Activated CD8-positive, alpha-beta memory T cell treated with anti-CD3 and anti-CD28 coated beads, Interleukin-2, amount 50 U/mL, for 24 hours (primary cell): ENCODE data around the gene BBOX1.
"Not testable (repeated sequence)": the region's sequence is repeated elsewhere in the genome, so short reads cannot be mapped to it uniquely, and the experiment has no call there.

ENCODE experiments used
- DNase-seq: peaks from one replicate; pipeline ENCODE4 v3.0.0-alpha.2; 2020; ENCODE audit errors: extremely low read depth

The BBOX1 gene

GRCh38 chr11:27124514-27125264, 84.1 kb downstream of the BBOX1 start:
- no peak for DNase-seq

- no peak for DNase-seq
These were observed 89.1 kb downstream of the BBOX1 start for GRCh38 chr11:27129686-27130085.

GRCh38 chr11:27130806-27131205, 90.2 kb downstream of the BBOX1 start:
- no peak for DNase-seq

GRCh38 chr11:27135924-27136329, 95.3 kb downstream of the BBOX1 start:
- DNase-seq = not testable (repeated sequence)

GRCh38 chr11:27138716-27139115, 98.1 kb downstream of the BBOX1 start:
- DNase-seq = no peak

DNA sequence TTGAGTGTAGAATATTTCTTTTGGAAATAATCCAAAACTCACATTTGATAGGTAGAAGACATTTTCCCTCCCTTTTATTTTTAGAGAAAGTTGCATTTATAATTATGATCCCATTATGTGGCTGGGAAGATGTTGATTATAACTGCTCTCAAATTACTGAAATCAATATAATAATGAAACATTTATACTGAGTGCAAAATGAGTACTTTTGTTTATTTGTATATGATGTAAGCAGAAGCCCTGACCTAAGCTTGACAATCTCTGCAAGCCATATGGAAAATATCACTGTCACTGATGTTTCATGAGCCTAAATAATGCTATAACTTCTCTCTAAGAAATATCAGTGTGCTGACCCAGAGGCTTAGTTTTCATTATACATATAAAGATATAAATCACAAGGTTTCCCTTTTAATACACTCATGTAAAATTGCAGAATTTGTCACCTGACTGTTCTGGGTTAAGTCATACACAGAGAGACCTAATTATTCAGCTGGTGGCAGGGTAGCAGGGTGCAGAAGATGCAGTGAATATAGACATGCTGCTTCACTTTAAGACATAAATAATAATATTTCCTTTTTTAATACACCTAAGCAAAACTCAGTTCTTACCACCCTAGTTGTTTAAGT, 99.2 kb downstream of the BBOX1 start:
- DNase-seq = no peak

DNA sequence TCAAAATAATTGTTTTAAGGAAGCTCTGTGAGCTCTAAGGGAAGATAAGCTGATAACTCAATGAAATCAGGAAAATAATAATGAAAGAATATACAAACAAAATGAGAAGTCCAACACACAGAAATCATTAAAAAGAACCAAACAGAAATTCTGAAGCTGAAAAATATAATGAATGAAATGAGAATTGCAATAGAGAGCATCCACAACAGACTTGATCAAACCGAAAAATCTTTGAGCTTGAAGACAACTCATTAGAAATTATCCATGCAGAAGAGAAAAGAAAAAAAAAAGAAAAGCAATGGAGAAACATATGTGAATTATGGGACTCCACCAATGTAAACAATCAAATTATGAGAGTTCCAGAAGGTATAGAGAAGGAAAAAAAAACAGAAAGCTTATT, 101.0 kb downstream of the BBOX1 start:
- DNase-seq = no peak

- no peak for DNase-seq
These were observed 107.3 kb downstream of the BBOX1 start for GRCh38 chr11:27147916-27148315.

- no peak for DNase-seq
These were observed 107.9 kb downstream of the BBOX1 start for GRCh38 chr11:27148506-27148905.

- no peak for DNase-seq
These were observed 109.5 kb downstream of the BBOX1 start for GRCh38 chr11:27150098-27150497.

DNA sequence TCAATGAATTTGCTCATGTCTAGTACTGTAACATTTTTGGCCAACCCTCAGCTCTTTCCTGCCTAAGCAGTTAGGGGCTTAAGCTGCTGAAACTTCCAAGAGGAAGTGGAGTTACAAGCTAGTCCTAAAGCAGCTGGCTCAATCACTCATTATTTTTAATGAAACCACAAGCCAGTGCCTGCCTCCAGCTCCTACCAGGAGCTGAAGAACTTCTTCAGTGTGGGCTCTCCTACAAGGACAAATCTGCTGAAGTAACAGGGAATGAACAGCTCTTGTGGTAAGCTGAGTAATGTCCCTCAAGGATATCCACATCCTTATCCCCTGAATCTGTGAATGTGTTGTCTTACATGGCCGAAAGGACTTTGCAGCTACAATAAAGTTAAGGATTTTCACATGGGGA, 112.5 kb downstream of the BBOX1 start:
- DNase-seq = no peak

- DNase-seq = no peak
These were observed 118.1 kb downstream of the BBOX1 start for GRCh38 chr11:27158456-27159334.

DNA sequence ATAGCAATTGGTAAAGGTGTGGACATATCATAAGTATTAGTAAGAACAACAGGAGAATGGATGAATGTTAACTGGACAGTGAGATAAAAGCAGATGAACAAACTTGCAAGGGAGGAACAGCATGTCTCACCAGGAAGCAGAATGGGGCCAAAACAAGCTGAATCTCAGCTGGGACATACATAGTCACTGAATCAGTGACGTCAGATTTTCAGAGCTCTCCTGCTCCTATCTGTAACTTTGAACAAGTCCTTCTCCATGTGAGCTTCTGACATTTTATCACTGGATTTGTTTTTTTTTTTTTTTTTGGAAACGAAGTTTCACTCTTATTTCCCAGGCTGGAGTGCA, 118.7 kb downstream of the BBOX1 start:
- no peak for DNase-seq

GRCh38 chr11:27161071-27161470, 120.5 kb downstream of the BBOX1 start:
- DNase-seq = no peak

DNA sequence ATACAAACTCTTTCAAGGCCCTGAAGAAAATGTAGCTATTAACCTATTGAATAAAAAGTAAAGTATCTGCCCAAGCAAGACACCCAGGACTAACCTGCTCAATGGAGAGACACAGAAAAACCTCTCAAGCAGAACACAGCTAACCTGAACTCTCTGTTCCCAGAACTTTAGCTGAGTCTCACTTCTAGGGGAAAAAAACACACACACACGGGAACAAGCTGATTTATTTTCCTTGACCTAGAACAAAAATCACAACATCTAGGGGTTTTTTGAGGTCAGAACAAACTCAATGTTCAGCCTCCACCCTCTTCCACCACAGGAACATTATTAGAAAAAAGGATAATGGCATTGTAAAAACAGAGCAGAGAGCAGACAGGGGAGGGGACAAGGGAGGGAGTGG, 121.6 kb downstream of the BBOX1 start:
- DNase-seq = no peak

DNA sequence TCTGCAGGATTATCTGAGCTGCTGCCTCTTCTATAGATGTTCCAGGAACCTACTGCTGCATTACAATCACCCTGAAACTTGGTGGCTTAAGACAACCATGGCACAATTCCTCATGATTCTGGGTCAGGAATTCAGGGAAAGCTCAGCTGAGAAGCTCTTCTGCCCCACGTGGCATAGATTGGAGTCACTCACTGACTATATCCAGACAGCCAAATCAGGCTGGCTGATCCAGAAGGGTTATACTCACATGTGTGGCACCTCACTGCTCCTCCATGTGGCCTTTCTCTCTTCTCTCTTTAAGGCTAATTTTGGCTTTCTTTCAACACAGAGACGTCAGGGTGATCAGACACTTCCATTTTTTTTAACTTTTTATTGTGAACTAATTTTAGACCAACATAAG, 125.5 kb downstream of the BBOX1 start:
- DNase-seq = no peak

DNA sequence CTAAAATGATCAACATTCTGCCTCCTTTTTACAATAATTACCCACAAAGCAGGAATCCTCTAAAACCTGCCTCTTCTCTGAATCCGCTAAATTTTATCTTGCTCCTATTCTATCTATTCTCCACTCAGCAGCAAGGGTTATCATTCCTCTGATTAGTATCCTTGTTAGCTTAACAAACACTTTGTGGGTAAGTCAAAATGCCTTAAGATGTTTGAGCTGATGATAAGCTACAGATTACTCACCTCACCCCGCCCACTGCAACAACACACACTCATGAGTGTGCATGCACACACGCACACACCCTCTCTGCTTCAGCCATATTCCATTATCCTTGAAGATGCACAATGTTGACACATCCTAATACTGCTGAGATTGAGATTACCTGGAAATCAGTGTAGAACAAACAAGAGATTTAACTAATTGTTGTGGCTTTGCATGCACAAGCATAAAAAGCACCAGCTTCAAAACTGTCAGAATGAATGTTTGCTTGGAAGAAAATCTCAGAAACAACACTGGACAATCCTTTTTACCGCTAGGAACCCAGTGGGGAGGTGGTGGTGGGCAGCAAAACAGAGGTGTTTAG, 130.9 kb downstream of the BBOX1 start:
- DNase-seq = no peak

- no peak for DNase-seq
These were observed 132.9 kb downstream of the BBOX1 start for GRCh38 chr11:27173545-27173944.

- no peak for DNase-seq
These were observed 133.4 kb downstream of the BBOX1 start for GRCh38 chr11:27174021-27174420.

GRCh38 chr11:27174672-27175210, 134.1 kb downstream of the BBOX1 start:
- DNase-seq = no peak

DNA sequence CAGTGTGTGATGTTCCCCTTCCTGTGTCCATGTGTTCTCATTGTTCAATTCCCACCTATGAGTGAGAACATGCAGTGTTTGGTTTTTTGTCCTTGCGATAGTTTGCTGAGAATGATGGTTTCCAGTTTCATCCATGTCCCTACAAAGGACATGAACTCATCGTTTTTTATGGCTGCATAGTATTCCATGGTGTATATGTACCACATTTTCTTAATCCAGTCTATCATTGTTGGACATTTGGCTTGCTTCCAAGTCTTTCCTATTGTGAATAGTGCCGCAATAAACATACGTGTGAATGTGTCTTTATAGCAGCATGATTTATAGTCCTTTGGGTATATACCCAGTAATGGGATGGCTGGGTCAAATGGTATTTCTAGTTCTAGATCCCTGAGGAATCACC, 134.9 kb downstream of the BBOX1 start:
- not testable (repeated sequence) for DNase-seq
